Naive thymus-derived CD4-positive, alpha-beta T cell (primary cell): ENCODE results near the gene HTR2C. TPM values are rescaled to one million over a fixed set of nuclear protein-coding genes. Genes with fewer than 3 reads are reported as not detected.
"Not testable (repeated sequence)": the region's sequence is repeated elsewhere in the genome, so short reads cannot be mapped to it uniquely, and the experiment has no call there.

Source experiments
- ATAC-seq: fragments of 150-1000 bp; cut with Tn5 transposase; 2 replicates; pipeline ENCODE4 v1.10.0; 2021; ENCODE audit warnings: mild to moderate bottlenecking, moderate library complexity
- CTCF ChIA-PET: fragments of 350-600 bp; sonication (Branson Sonifier 250); formaldehyde crosslinking; loops from one replicate; lab custom pipeline; 2021; ENCODE audit warnings: antibody characterized with exemption; lab: Charles Lee
- POLR2A ChIA-PET: fragments of 350-600 bp; sonication (Branson Sonifier 250); formaldehyde crosslinking; loops from one replicate; lab custom pipeline; 2021; ENCODE audit warnings: antibody characterized with exemption, inconsistent platforms; lab: Charles Lee
- DNase-seq, 9 donors: peaks; one replicate each; pipeline versions ENCODE4 v3.0.0 to v3.0.0-alpha.2; 2020 to 2022; ENCODE audit warnings: mixed read lengths in 1 of 9
- H3K27ac ChIP-seq: one replicate; pipeline ENCODE4 v1.7.0; 2013; ENCODE audit warnings: mild to moderate bottlenecking, low read depth, low read length, moderate library complexity
- H3K27me3 ChIP-seq, 2 donors: one replicate each; pipeline ENCODE4 v1.7.0; 2013; ENCODE audit warnings: low read length in 2 of 2, mild to moderate bottlenecking in 2 of 2, moderate library complexity in 2 of 2; ENCODE audit not compliant: control insufficient read depth in 2 of 2, insufficient read depth in 2 of 2
- H3K36me3 ChIP-seq, 3 experiments: 1 replicate in 2 of 3; 2 replicates in 1 of 3; pipeline ENCODE4 v1.7.0; 2013; ENCODE audit warnings: low read length in 3 of 3, mild to moderate bottlenecking in 3 of 3, moderate library complexity in 1 of 3; ENCODE audit not compliant: insufficient read depth in 3 of 3, control insufficient read depth in 2 of 3
- H3K4me1 ChIP-seq, 2 donors: one replicate each; pipeline ENCODE4 v1.7.0; 2013; ENCODE audit warnings: low read length in 2 of 2, mild to moderate bottlenecking in 2 of 2, moderate library complexity in 1 of 2; ENCODE audit not compliant: control insufficient read depth in 2 of 2, insufficient read depth in 2 of 2
- H3K4me3 ChIP-seq: 2 replicates; pipeline ENCODE4 v1.7.0; 2013; ENCODE audit warnings: mild to moderate bottlenecking, low read length
- H3K9me3 ChIP-seq, 3 experiments: 1 replicate in 2 of 3; 2 replicates in 1 of 3; pipeline ENCODE4 v1.7.0; 2013; ENCODE audit warnings: low read length in 3 of 3; ENCODE audit not compliant: control insufficient read depth in 2 of 3
- H3K27ac Mint-ChIP-seq, 9 donors: one replicate each; pipeline ENCODE4 v1.8.0; 2020 to 2022; ENCODE audit warnings: mixed read lengths in 9 of 9, mild to moderate bottlenecking in 8 of 9, moderate library complexity in 5 of 9, inconsistent platforms in 2 of 9
- H3K27me3 Mint-ChIP-seq, 5 donors: one replicate each; pipeline ENCODE4 v1.8.0; 2021 to 2022; ENCODE audit warnings: mixed read lengths in 5 of 5, mild to moderate bottlenecking in 1 of 5
- H3K36me3 Mint-ChIP-seq, 5 donors: one replicate each; pipeline ENCODE4 v1.8.0; 2020 to 2022; ENCODE audit warnings: mixed read lengths in 5 of 5, mild to moderate bottlenecking in 3 of 5, inconsistent platforms in 1 of 5
- H3K4me1 Mint-ChIP-seq, 7 donors: one replicate each; pipeline ENCODE4 v1.8.0; 2020 to 2022; ENCODE audit warnings: mixed read lengths in 7 of 7, mild to moderate bottlenecking in 3 of 7, inconsistent platforms in 1 of 7
- H3K4me3 Mint-ChIP-seq, 10 donors: one replicate each; pipeline ENCODE4 v1.8.0; 2020 to 2022; ENCODE audit warnings: mild to moderate bottlenecking in 10 of 10, mixed read lengths in 10 of 10, moderate library complexity in 6 of 10, inconsistent platforms in 2 of 10
- H3K9me3 Mint-ChIP-seq, 11 donors: one replicate each; pipeline ENCODE4 v1.8.0; 2020 to 2022; ENCODE audit warnings: mixed read lengths in 11 of 11, mild to moderate bottlenecking in 4 of 11, inconsistent platforms in 1 of 11, moderate library complexity in 1 of 11
- intact Hi-C, 2 donors: fragments of 100-400 bp; cut with micrococcal nuclease; formaldehyde crosslinking; loops; one replicate each; pipeline ENCODE4 v1.15.1; 2023
- microRNA-seq: library from miRNA; unstranded; fragments of <30 nt; microRNA quantifications from one replicate; pipeline ENCODE4 v1.2.0, GENCODE V29; 2022; ENCODE audit warnings: borderline microRNAs expressed
- polyA plus RNA-seq, 2 donors: library from polyadenylated mRNA; unstranded; fragments of 300-500 nt; fragmentation: Illumina TruSeq; gene quantifications; one replicate each; pipeline ENCODE4 v1.2.3, GENCODE V29; 2021
- total RNA-seq, 6 experiments: library from RNA in 5 of 6; stranded (reverse) in 5 of 6; gene quantifications; 1 replicate in 5 of 6; 2 replicates in 1 of 6; pipeline ENCODE4 v1.2.3 and lab custom pipeline; 2021 to 2026

The HTR2C gene
- total and polyA plus RNA-seq, 7 experiments from 2014 or later = not detected

GRCh38 chrX:114930227-114930626 is 346.3 kb downstream of the HTR2C start:
- no peak overlapping the region for H3K27ac Mint-ChIP-seq
- peaks cover 0 to 29% (median 7%) of the 10 kb centered on the region in 11 donors for H3K9me3 Mint-ChIP-seq
- H3K27me3 Mint-ChIP-seq = no peaks in the 10 kb centered on the region
- no peaks in the 10 kb centered on the region for H3K27me3 ChIP-seq
- ChIA-PET CTCF (no interaction called here), POLR2A (no interaction called here)
- no peak overlapping the region for H3K27ac ChIP-seq
- intact Hi-C loops = no loop called here
- H3K4me3 Mint-ChIP-seq = no peak overlapping the region
- H3K36me3 Mint-ChIP-seq = no peaks in the 10 kb centered on the region
- H3K4me1 Mint-ChIP-seq = no peaks in the 10 kb centered on the region
- H3K36me3 ChIP-seq = no peaks in the 10 kb centered on the region
- H3K4me3 ChIP-seq = no peak overlapping the region
- ATAC-seq = no peak
- no peak for DNase-seq
- H3K4me1 ChIP-seq = no peaks in the 10 kb centered on the region
- no peaks in the 10 kb centered on the region for H3K9me3 ChIP-seq

DNA sequence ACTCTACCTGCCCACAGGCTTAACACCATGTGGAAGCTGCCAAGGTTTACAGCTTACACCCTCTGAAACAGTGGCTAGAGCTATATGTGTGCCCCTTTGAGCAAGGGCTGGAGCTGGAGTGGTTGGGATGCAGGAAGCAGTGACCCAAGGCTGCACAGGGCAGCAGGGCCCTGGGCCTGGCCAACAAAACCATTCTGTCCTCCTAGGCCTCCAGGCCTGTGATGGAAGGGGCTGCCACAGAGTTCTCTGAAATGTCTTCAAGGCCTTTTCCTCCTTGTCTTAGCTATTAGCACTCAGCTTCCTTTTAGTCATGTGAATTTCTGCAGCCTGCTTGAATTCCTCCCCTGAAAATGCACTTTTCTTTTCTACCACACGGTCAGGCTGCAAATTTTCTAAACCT is 348.7 kb downstream of the HTR2C start:
- H3K27me3 ChIP-seq = no peaks in the 10 kb centered on the region
- ChIA-PET CTCF (no interaction called here), POLR2A (no interaction called here)
- no peak overlapping the region for H3K27ac Mint-ChIP-seq
- no peak overlapping the region for H3K4me3 Mint-ChIP-seq
- DNase-seq (no peak), ATAC-seq (no peak)
- no peaks in the 10 kb centered on the region for H3K4me1 ChIP-seq
- no peaks in the 10 kb centered on the region for H3K27me3 Mint-ChIP-seq
- no peaks in the 10 kb centered on the region for H3K9me3 ChIP-seq
- no peaks in the 10 kb centered on the region for H3K36me3 Mint-ChIP-seq
- no peak overlapping the region for H3K4me3 ChIP-seq
- H3K9me3 Mint-ChIP-seq = peaks cover 0 to 29% (median 7%) of the 10 kb centered on the region in 11 donors
- intact Hi-C loops = no loop called here
- no peaks in the 10 kb centered on the region for H3K4me1 Mint-ChIP-seq
- no peaks in the 10 kb centered on the region for H3K36me3 ChIP-seq
- no peak overlapping the region for H3K27ac ChIP-seq

DNA sequence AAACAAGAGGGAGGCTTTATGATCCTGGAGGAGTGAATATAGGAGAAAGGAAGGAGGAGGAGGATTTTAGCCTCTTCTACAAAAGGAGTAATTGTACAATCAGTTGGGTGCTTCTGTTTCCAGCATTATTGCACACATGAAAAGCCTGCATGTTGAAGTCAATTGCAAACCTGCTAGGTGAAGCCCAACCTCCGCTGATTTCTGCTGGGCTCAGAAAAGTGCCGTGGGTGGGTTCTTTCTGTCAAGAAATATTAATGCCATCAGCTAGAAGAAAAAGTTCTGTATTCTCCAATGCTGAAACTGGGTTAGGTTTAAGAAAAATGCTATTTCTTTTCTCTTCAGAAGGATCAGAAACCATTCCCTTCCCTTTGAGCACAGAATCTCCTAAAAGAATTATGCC is 349.4 kb downstream of the HTR2C start:
- DNase-seq, H3K4me3 Mint-ChIP-seq, H3K36me3 Mint-ChIP-seq, POLR2A ChIA-PET, H3K9me3 ChIP-seq, H3K27me3 ChIP-seq, ATAC-seq, CTCF ChIA-PET, H3K4me1 Mint-ChIP-seq, H3K4me3 ChIP-seq, H3K27me3 Mint-ChIP-seq, H3K27ac ChIP-seq, H3K27ac Mint-ChIP-seq, H3K36me3 ChIP-seq, intact Hi-C loops, H3K4me1 ChIP-seq: not testable (repeated sequence)
- peaks cover 0 to 29% (median 6%) of the 10 kb centered on the region in 11 donors for H3K9me3 Mint-ChIP-seq

GRCh38 chrX:114937090-114937489 is 353.2 kb downstream of the HTR2C start:
- H3K36me3 ChIP-seq, H3K36me3 Mint-ChIP-seq, intact Hi-C loops, CTCF ChIA-PET, H3K4me1 ChIP-seq, ATAC-seq, H3K27ac ChIP-seq, H3K9me3 ChIP-seq, H3K27me3 ChIP-seq, H3K4me1 Mint-ChIP-seq, H3K4me3 ChIP-seq, H3K4me3 Mint-ChIP-seq, POLR2A ChIA-PET, H3K27ac Mint-ChIP-seq, DNase-seq, H3K27me3 Mint-ChIP-seq: not testable (repeated sequence)
- H3K9me3 Mint-ChIP-seq = peaks cover 0 to 24% (median 7%) of the 10 kb centered on the region in 11 donors

GRCh38 chrX:114952696-114953095 is 368.8 kb downstream of the HTR2C start:
- H3K27ac Mint-ChIP-seq = no peak overlapping the region
- no peaks in the 10 kb centered on the region for H3K9me3 ChIP-seq
- POLR2A ChIA-PET = no interaction called here
- H3K4me1 Mint-ChIP-seq = no peaks in the 10 kb centered on the region
- H3K9me3 Mint-ChIP-seq = peaks cover 0 to 5% (median 0%) of the 10 kb centered on the region in 11 donors
- no peak for ATAC-seq
- H3K36me3 ChIP-seq = no peaks in the 10 kb centered on the region
- H3K4me3 ChIP-seq = no peak overlapping the region
- intact Hi-C loops = no loop called here
- no peaks in the 10 kb centered on the region for H3K27me3 ChIP-seq
- DNase-seq = no peak
- H3K27me3 Mint-ChIP-seq = no peaks in the 10 kb centered on the region
- H3K4me3 Mint-ChIP-seq = no peak overlapping the region
- CTCF ChIA-PET = no interaction called here
- no peaks in the 10 kb centered on the region for H3K4me1 ChIP-seq
- no peak overlapping the region for H3K27ac ChIP-seq
- no peaks in the 10 kb centered on the region for H3K36me3 Mint-ChIP-seq

Small RNA genes lying within 50 kb of the gene (microRNA-seq; reads per million reads assigned to microRNA genes)
- gene MIR1264 (not detected), gene MIR1298 (not detected), gene MIR1911 (not detected), gene MIR1912 (not detected), gene MIR448 (not detected), gene MIR764 (not detected)
